CD4-positive, alpha-beta T cell (primary cell): Measurements from ENCODE around the gene PVALEF. TPM values are rescaled to one million over a fixed set of nuclear protein-coding genes. Genes with fewer than 3 reads are reported as not detected.

Experiments used
- ATAC-seq: fragments of 200-7000 bp; cut with Tn5 transposase; one replicate; pipeline ENCODE4 v1.10.0; 2022; ENCODE audit warnings: mild to moderate bottlenecking; ENCODE audit not compliant: poor library complexity
- CTCF ChIA-PET: fragments of 350-600 bp; sonication (Branson Sonifier 250); formaldehyde crosslinking; loops from one replicate; lab custom pipeline; 2021; ENCODE audit warnings: antibody characterized with exemption, inconsistent platforms; lab: Charles Lee
- POLR2A ChIA-PET: fragments of 350-600 bp; sonication (Branson Sonifier 250); formaldehyde crosslinking; loops from one replicate; lab custom pipeline; 2021; ENCODE audit warnings: antibody characterized with exemption, inconsistent platforms; lab: Charles Lee
- DNase-seq, 14 experiments: peaks; one replicate each; pipeline ENCODE4 v3.0.0-alpha.2; 2013 to 2020; ENCODE audit warnings: mixed read lengths in 2 of 14
- H3K27ac ChIP-seq, 2 donors: one replicate each; pipeline versions ENCODE4 v1.5.1 to v1.7.0; 2013; ENCODE audit warnings: low read length in 2 of 2, low read depth in 1 of 2, mild to moderate bottlenecking in 1 of 2
- H3K27me3 ChIP-seq, 2 experiments: 1 replicate in 1 of 2; 2 replicates in 1 of 2; pipeline versions ENCODE4 v1.6.1 to v1.7.0; 2013; ENCODE audit warnings: low read length in 2 of 2, control low read depth in 1 of 2, mild to moderate bottlenecking in 1 of 2, moderate library complexity in 1 of 2; ENCODE audit not compliant: insufficient read depth in 2 of 2, control insufficient read depth in 1 of 2
- H3K36me3 ChIP-seq: one replicate; pipeline ENCODE4 v1.6.1; 2013; ENCODE audit warnings: low read length, control low read depth; ENCODE audit not compliant: insufficient read depth
- H3K4me1 ChIP-seq: one replicate; pipeline ENCODE4 v1.6.1; 2013; ENCODE audit warnings: low read length, control low read depth; ENCODE audit not compliant: insufficient read depth
- H3K4me3 ChIP-seq: one replicate; pipeline ENCODE4 v1.5.1; 2013; ENCODE audit warnings: mild to moderate bottlenecking, low read length, moderate library complexity
- H3K9me3 ChIP-seq, 2 experiments: 1 replicate in 1 of 2; 2 replicates in 1 of 2; pipeline versions ENCODE4 v1.6.1 to v1.7.0; 2013; ENCODE audit warnings: low read length in 2 of 2, mild to moderate bottlenecking in 2 of 2, control low read depth in 1 of 2, moderate library complexity in 1 of 2; ENCODE audit not compliant: control insufficient read depth in 1 of 2, insufficient read depth in 1 of 2
- H3K27ac Mint-ChIP-seq: one replicate; pipeline ENCODE4 v1.8.0; 2020; ENCODE audit warnings: mixed read lengths
- H3K27me3 Mint-ChIP-seq: one replicate; pipeline ENCODE4 v1.8.0; 2021; ENCODE audit warnings: mixed read lengths
- H3K36me3 Mint-ChIP-seq: one replicate; pipeline ENCODE4 v1.8.0; 2021; ENCODE audit warnings: low read depth, mixed read lengths
- H3K4me1 Mint-ChIP-seq: one replicate; pipeline ENCODE4 v1.8.0; 2021; ENCODE audit warnings: low read depth, mixed read lengths
- H3K4me3 Mint-ChIP-seq: one replicate; pipeline ENCODE4 v1.8.0; 2020; ENCODE audit warnings: mild to moderate bottlenecking, mixed read lengths
- H3K9me3 Mint-ChIP-seq: one replicate; pipeline ENCODE4 v1.8.0; 2020; ENCODE audit warnings: mixed read lengths
- intact Hi-C, 2 experiments: fragments of 100-400 bp; cut with DNase I in 1 of 2; cut with micrococcal nuclease in 1 of 2; formaldehyde crosslinking; loops; one replicate each; pipeline versions ENCODE4 v1.15.1 to v1.9.0; 2023 to 2025; cut with DNase I, micrococcal nuclease
- total RNA-seq, 174 experiments: library from RNA in 2 of 174; stranded (reverse) in 2 of 174; gene quantifications; one replicate each; pipeline ENCODE4 v1.2.3 and lab custom pipeline; 2021 to 2026
- TF ChIP-seq, protein P1 (sequence below): fragments of 200-600 bp; IDR thresholded peaks from one replicate; pipeline ENCODE4 v1.8.0; 2022; ENCODE audit warnings: antibody characterized with exemption, mild to moderate bottlenecking

Gene PVALEF
- total RNA-seq, 2 experiments from 2014 or later = not detected

DNA sequence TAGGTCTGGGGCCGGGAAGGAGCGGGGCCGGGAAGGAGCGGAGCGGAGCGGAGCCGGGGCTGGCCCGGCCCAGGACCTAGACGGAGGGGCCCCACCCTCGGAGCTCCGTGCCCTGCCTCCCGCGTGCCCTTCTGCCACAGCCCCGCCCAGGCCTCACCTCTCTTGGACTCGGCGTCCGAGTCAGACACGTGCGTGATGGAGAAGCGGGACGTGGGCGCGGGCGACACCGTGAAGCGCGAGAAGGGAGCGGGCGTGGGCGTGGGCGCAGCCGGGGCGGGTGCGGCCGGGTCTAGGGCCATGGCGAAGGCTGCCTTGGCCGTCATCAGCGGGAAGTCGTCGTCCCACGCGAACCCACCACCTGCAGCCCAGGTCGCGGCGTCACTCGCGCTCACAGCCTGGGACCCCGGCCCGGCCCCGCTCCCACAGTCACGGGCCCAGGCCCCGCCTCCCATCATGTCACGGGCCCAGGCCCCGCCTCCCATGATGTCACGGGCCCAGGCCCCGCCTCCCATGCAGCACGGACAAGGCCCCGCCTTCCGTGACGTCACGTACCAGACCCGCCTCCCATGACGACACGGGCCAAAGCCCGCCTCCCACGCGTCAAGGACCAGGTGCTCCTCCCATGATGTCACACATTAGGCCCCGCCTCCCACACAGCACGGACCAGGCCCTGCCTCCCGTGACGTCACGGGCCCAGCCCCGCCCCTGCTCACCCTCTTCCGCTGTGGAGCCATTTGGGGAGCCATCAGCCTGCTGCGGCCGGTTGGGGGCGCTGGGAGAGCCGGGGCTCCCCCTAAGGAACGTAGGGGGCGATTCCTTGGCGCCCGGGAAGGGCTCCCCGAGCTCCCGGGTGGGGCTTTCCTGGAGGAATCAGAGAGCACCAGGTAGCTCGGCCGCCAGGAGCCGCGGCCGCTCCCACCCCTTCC is 45.8 kb upstream of the PVALEF start:
- no peaks in the 10 kb centered on the region for H3K27me3 Mint-ChIP-seq
- TF ChIP-seq, protein P1, sequence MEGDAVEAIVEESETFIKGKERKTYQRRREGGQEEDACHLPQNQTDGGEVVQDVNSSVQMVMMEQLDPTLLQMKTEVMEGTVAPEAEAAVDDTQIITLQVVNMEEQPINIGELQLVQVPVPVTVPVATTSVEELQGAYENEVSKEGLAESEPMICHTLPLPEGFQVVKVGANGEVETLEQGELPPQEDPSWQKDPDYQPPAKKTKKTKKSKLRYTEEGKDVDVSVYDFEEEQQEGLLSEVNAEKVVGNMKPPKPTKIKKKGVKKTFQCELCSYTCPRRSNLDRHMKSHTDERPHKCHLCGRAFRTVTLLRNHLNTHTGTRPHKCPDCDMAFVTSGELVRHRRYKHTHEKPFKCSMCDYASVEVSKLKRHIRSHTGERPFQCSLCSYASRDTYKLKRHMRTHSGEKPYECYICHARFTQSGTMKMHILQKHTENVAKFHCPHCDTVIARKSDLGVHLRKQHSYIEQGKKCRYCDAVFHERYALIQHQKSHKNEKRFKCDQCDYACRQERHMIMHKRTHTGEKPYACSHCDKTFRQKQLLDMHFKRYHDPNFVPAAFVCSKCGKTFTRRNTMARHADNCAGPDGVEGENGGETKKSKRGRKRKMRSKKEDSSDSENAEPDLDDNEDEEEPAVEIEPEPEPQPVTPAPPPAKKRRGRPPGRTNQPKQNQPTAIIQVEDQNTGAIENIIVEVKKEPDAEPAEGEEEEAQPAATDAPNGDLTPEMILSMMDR = no peak
- CTCF ChIA-PET = interaction anchor here (4.8 kb wide), 1 partner anchor 18 kb away, joined by 13 read pairs; no protein-coding TSS in a partner anchor
- H3K9me3 Mint-ChIP-seq = no peaks in the 10 kb centered on the region
- Histone ChIP-seq H3K9me3 (peaks cover 0 to 13% of the 10 kb centered on the region in 2 experiments), H3K36me3 (no peaks in the 10 kb centered on the region), H3K27ac (no peak overlapping the region), H3K4me3 (peak overlapping the region; percentile 5), H3K4me1 (peaks cover 14% of the 10 kb centered on the region), H3K27me3 (no peaks in the 10 kb centered on the region)
- POLR2A ChIA-PET = no interaction called here
- no peaks in the 10 kb centered on the region for H3K4me1 Mint-ChIP-seq
- DNase-seq (peak; percentile 38 to 94 (median 78)), ATAC-seq (peak; percentile 82)
- peak overlapping the region; percentile 63 for H3K27ac Mint-ChIP-seq
- H3K36me3 Mint-ChIP-seq = no peaks in the 10 kb centered on the region
- H3K4me3 Mint-ChIP-seq = peak overlapping the region; percentile 82
- intact Hi-C loops = no loop called here

DNA sequence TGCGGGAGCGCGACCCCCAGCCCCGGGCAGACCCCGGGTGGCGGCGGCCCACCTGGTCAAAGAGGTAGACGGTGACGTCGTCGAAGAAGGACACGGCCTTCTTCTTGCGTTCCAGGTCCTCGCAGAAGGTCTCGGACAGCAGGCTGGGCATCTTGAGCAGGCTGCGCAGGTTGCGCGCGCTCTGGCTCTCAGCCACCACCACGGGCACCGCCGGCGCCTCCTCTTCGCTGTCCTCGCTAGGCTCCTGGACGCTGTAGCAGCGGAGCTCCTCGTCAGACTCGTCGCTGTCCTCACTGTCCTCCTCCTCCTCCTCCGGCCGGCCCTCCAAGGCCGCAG is 45.2 kb upstream of the PVALEF start:
- CTCF ChIA-PET = interaction anchor here (4.8 kb wide), 1 partner anchor 18 kb away, joined by 13 read pairs; no protein-coding TSS in a partner anchor
- no peak overlapping the region for H3K27ac Mint-ChIP-seq

DNA sequence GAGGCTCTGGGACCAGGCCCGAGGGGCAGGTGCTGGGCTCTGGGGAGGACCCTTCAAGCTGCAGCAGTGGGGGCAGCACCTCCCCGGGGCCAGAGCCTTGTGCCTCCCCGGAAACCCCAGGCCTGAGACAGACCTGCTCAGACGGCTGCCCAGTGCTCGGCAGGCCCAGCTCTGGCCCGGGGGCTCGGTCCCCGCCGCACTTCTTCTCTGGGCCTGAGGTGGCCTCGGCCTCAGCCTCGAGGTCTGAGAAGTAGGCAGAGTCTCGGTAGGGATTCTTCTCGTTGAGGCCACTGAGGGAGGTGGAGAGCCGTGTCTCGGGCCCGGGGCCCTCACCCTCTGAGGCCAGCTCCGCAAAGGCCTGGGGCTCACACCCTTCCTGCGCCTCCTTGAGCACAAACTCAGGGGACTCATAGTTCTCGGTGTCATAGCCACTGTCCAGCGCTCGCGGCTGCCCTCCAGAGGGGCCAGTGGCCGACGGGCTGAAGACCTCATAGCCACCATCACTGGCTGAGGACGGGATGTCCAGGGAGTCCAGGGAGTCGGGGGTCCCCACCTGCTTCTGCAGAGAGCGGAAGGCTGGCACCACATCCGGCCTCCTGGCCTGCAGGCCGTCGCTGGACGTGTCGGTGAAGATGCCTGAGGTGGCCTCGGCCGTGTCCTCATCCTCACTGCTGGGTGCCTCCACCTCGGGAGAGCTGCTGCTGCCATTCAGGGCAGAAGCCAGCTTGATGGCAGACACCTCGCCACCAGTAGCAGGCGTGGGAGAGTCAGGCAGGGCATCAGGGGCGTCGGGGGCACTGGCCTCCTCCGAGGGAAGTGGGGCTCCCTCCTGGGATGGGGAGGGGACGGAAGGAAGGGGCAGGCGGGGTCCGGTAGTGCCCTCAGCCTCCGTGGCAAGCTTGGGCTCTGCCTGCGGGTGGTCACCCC is 44.3 kb upstream of the PVALEF start:
- Histone ChIP-seq H3K4me3 (no peak overlapping the region), H3K36me3 (no peaks in the 10 kb centered on the region), H3K27me3 (no peaks in the 10 kb centered on the region), H3K4me1 (peaks cover 14% of the 10 kb centered on the region), H3K9me3 (peaks cover 0 to 12% of the 10 kb centered on the region in 2 experiments), H3K27ac (no peak overlapping the region)
- H3K36me3 Mint-ChIP-seq = no peaks in the 10 kb centered on the region
- H3K4me3 Mint-ChIP-seq = no peak overlapping the region
- no peaks in the 10 kb centered on the region for H3K9me3 Mint-ChIP-seq
- intact Hi-C loops = no loop called here
- ChIA-PET CTCF (no interaction called here), POLR2A (no interaction called here)
- DNase-seq (peak in 2 of 14 experiments; percentile 20 to 51), ATAC-seq (no peak)
- H3K27ac Mint-ChIP-seq = no peak overlapping the region
- H3K4me1 Mint-ChIP-seq = no peaks in the 10 kb centered on the region
- H3K27me3 Mint-ChIP-seq = no peaks in the 10 kb centered on the region
- TF ChIP-seq, protein P1 = no peak

More for the DNA sequence above, 45.2 kb upstream of the PVALEF start:
- TF ChIP-seq, protein P1 = no peak
- Histone ChIP-seq H3K4me3 (no peak overlapping the region), H3K27me3 (no peaks in the 10 kb centered on the region), H3K4me1 (peaks cover 14% of the 10 kb centered on the region), H3K27ac (no peak overlapping the region), H3K9me3 (peaks cover 0 to 13% of the 10 kb centered on the region in 2 experiments), H3K36me3 (no peaks in the 10 kb centered on the region)
- intact Hi-C loops = no loop called here
- DNase-seq (no peak), ATAC-seq (no peak)
- Mint-ChIP-seq H3K4me1 (no peaks in the 10 kb centered on the region), H3K4me3 (no peak overlapping the region), H3K36me3 (no peaks in the 10 kb centered on the region), H3K27me3 (no peaks in the 10 kb centered on the region), H3K9me3 (no peaks in the 10 kb centered on the region)
- POLR2A ChIA-PET = no interaction called here
